HUES6 (cell line): ENCODE measurements around the gene MED10.

Experiments used
- H3K27ac ChIP-seq: 2 replicates; pipeline ENCODE4 v1.7.0; 2013; ENCODE audit warnings: low read depth, mild to moderate bottlenecking, low read length, inconsistent platforms
- H3K27me3 ChIP-seq: 2 replicates; pipeline ENCODE4 v1.6.1; 2013; ENCODE audit warnings: low read length; ENCODE audit not compliant: control insufficient read depth, insufficient read depth
- H3K36me3 ChIP-seq: 2 replicates; pipeline ENCODE4 v1.6.1; 2013; ENCODE audit warnings: low read length; ENCODE audit not compliant: control insufficient read depth, insufficient read depth
- H3K4me1 ChIP-seq: 2 replicates; pipeline ENCODE4 v1.6.1; 2013; ENCODE audit warnings: low read length; ENCODE audit not compliant: control insufficient read depth, insufficient read depth
- H3K4me3 ChIP-seq: 2 replicates; pipeline ENCODE4 v1.5.1; 2013; ENCODE audit warnings: low read depth, low read length
- H3K9ac ChIP-seq: one replicate; pipeline ENCODE4 v1.6.1; 2013; ENCODE audit warnings: mild to moderate bottlenecking, low read length
- H3K9me3 ChIP-seq: 2 replicates; pipeline ENCODE4 v1.6.1; 2013; ENCODE audit warnings: low read depth, low read length; ENCODE audit not compliant: control insufficient read depth, insufficient read depth

MED10 gene

GRCh38 chr5:6410421-6410820, 32.1 kb upstream of the MED10 start:
- Histone ChIP-seq H3K9ac (no peak overlapping the region), H3K27ac (no peak overlapping the region), H3K36me3 (no peaks in the 10 kb centered on the region)

GRCh38 chr5:6408627-6409446, 30.5 kb upstream of the MED10 start:
- H3K27ac ChIP-seq, result no peak overlapping the region
- H3K4me3 ChIP-seq, result no peak overlapping the region
- H3K27me3 ChIP-seq, result no peaks in the 10 kb centered on the region; the same call in 1 of the 2 replicates
- H3K4me1 ChIP-seq, result no peaks in the 10 kb centered on the region; the same call in 1 of the 2 replicates
- no peaks in the 10 kb centered on the region for H3K9me3 ChIP-seq
- H3K9ac ChIP-seq, result no peak overlapping the region
- H3K36me3 ChIP-seq, result no peaks in the 10 kb centered on the region

More at GRCh38 chr5:6410421-6410820, 32.1 kb upstream of the MED10 start:
- H3K4me3 ChIP-seq, result no peak overlapping the region
- no peaks in the 10 kb centered on the region; the same call in 1 of the 2 replicates for H3K4me1 ChIP-seq
- H3K9me3 ChIP-seq, result no peaks in the 10 kb centered on the region
- no peaks in the 10 kb centered on the region; the same call in 1 of the 2 replicates for H3K27me3 ChIP-seq

GRCh38 chr5:6408260-6408596, 29.9 kb upstream of the MED10 start:
- no peak overlapping the region for H3K4me3 ChIP-seq
- no peak overlapping the region for H3K27ac ChIP-seq
- no peaks in the 10 kb centered on the region for H3K9me3 ChIP-seq
- H3K4me1 ChIP-seq, result no peaks in the 10 kb centered on the region; the same call in 1 of the 2 replicates
- H3K27me3 ChIP-seq, result peaks cover 3% of the 10 kb centered on the region
- H3K36me3 ChIP-seq, result no peaks in the 10 kb centered on the region
- H3K9ac ChIP-seq, result no peak overlapping the region

GRCh38 chr5:6407558-6408259, 29.4 kb upstream of the MED10 start:
- Histone ChIP-seq H3K27ac (no peak overlapping the region), H3K36me3 (no peaks in the 10 kb centered on the region), H3K4me3 (no peak overlapping the region), H3K9ac (no peak overlapping the region), H3K4me1 (no peaks in the 10 kb centered on the region; the same call in 1 of the 2 replicates), H3K27me3 (peaks cover 3% of the 10 kb centered on the region), H3K9me3 (no peaks in the 10 kb centered on the region)

- no peak overlapping the region for H3K27ac ChIP-seq
- no peaks in the 10 kb centered on the region; the same call in 1 of the 2 replicates for H3K4me1 ChIP-seq
- H3K9me3 ChIP-seq, result no peaks in the 10 kb centered on the region
- no peaks in the 10 kb centered on the region for H3K36me3 ChIP-seq
- no peak overlapping the region for H3K9ac ChIP-seq
- no peak overlapping the region for H3K4me3 ChIP-seq
- peaks cover 7% of the 10 kb centered on the region for H3K27me3 ChIP-seq
These were observed 27.2 kb upstream of the MED10 start for GRCh38 chr5:6405591-6405990.

- Histone ChIP-seq H3K9ac (no peak overlapping the region), H3K9me3 (no peaks in the 10 kb centered on the region), H3K36me3 (no peaks in the 10 kb centered on the region), H3K4me3 (no peak overlapping the region), H3K27ac (no peak overlapping the region), H3K4me1 (no peaks in the 10 kb centered on the region; the same call in 1 of the 2 replicates), H3K27me3 (peaks cover 8% of the 10 kb centered on the region)
These were observed 25.8 kb upstream of the MED10 start for GRCh38 chr5:6404129-6404528.

GRCh38 chr5:6403416-6403815, 25.1 kb upstream of the MED10 start:
- H3K4me1 ChIP-seq, result no peaks in the 10 kb centered on the region; the same call in 1 of the 2 replicates
- no peak overlapping the region for H3K4me3 ChIP-seq
- H3K27ac ChIP-seq, result no peak overlapping the region
- H3K36me3 ChIP-seq, result no peaks in the 10 kb centered on the region
- no peak overlapping the region for H3K9ac ChIP-seq
- H3K9me3 ChIP-seq, result no peaks in the 10 kb centered on the region
- H3K27me3 ChIP-seq, result peaks cover 8% of the 10 kb centered on the region

- no peaks in the 10 kb centered on the region for H3K36me3 ChIP-seq
- H3K9ac ChIP-seq, result no peak overlapping the region
- H3K4me1 ChIP-seq, result no peaks in the 10 kb centered on the region; the same call in 1 of the 2 replicates
- H3K27ac ChIP-seq, result no peak overlapping the region
- no peak overlapping the region for H3K4me3 ChIP-seq
- no peaks in the 10 kb centered on the region for H3K9me3 ChIP-seq
- peaks cover 8% of the 10 kb centered on the region for H3K27me3 ChIP-seq
These were observed 24.6 kb upstream of the MED10 start for GRCh38 chr5:6402939-6403338.

- H3K9ac ChIP-seq, result no peak overlapping the region
- H3K27ac ChIP-seq, result no peak overlapping the region
- no peaks in the 10 kb centered on the region for H3K9me3 ChIP-seq
- no peaks in the 10 kb centered on the region for H3K36me3 ChIP-seq
- no peaks in the 10 kb centered on the region for H3K4me1 ChIP-seq
- no peak overlapping the region for H3K4me3 ChIP-seq
- peaks cover 8% of the 10 kb centered on the region for H3K27me3 ChIP-seq
These were observed 23.1 kb upstream of the MED10 start for GRCh38 chr5:6401410-6401809.

- H3K4me3 ChIP-seq, result no peak overlapping the region
- H3K27me3 ChIP-seq, result peaks cover 8% of the 10 kb centered on the region
- no peak overlapping the region for H3K27ac ChIP-seq
- no peaks in the 10 kb centered on the region for H3K36me3 ChIP-seq
- no peak overlapping the region for H3K9ac ChIP-seq
- H3K9me3 ChIP-seq, result no peaks in the 10 kb centered on the region
- no peaks in the 10 kb centered on the region for H3K4me1 ChIP-seq
These were observed 21.9 kb upstream of the MED10 start for GRCh38 chr5:6399980-6400910.
